K562 (cell line): ENCODE measurements around the gene TMEM107. TPM values are rescaled to one million over a fixed set of nuclear protein-coding genes. Genes with fewer than 3 reads are reported as not detected.

Experiments
- CBFA2T2 ChIP-seq: fragments of 450-650 bp; conservative IDR thresholded peaks from 2 replicates; pipeline ENCODE4 v1.6.1; 2017; ENCODE audit warnings: mild to moderate bottlenecking
- KLF6 ChIP-seq: fragments of 250-450 bp; sonication (Bioruptor Pico); IDR thresholded peaks from 2 replicates; pipeline ENCODE4 v1.4.0; 2020; ENCODE audit warnings: mild to moderate bottlenecking, moderate library complexity, borderline replicate concordance
- RBM17 ChIP-seq: fragments of 200-400 bp; formaldehyde crosslinking; IDR thresholded peaks from 2 replicates; pipeline ENCODE4 v1.6.1; 2017; ENCODE audit warnings: low read depth, mild to moderate bottlenecking, low read length, borderline replicate concordance
- ZC3H8 ChIP-seq: fragments of 450-650 bp; IDR thresholded peaks from 2 replicates; pipeline ENCODE4 v1.6.1; 2017
- ZNF77 ChIP-seq: fragments of 250-450 bp; sonication (Bioruptor Pico); IDR thresholded peaks from 2 replicates; pipeline ENCODE4 v1.5.0; 2020
- polyA plus RNA-seq, 8 experiments: library from polyadenylated mRNA; depleted of rRNA in 4 of 8; stranded (reverse) in 5 of 8; unstranded in 3 of 8; fragments of >200 nt; fragmentation: Nextera tagmentation in 2 of 8; fragmentation: Illumina TruSeq in 1 of 8; extraction: Ambion mirVana in 2 of 8; extraction: Trizol in 1 of 8; gene quantifications; 2 replicates each; pipeline versions ENCODE4 v1.2.1 to v1.2.3, GENCODE V29; 2011 to 2014; ENCODE audit warnings: inconsistent platforms in 1 of 8, missing spikeins in 1 of 8
- total RNA-seq, 7 experiments: library from RNA; depleted of rRNA in 6 of 7; stranded (reverse); fragments of >200 nt in 6 of 7; fragmentation: Illumina TruSeq in 2 of 7; extraction: Trizol in 2 of 7; gene quantifications; 2 replicates each; pipeline versions ENCODE4 v1.2.1 to v1.2.3, GENCODE V29; 2011 to 2021; ENCODE audit warnings: low replicate concordance in 1 of 7
- TF ChIP-seq, protein P1 (sequence below), 2 experiments: fragments of 450-650 bp in 1 of 2; sonication (generic) in 1 of 2; formaldehyde crosslinking in 1 of 2; IDR thresholded peaks; 2 replicates each; pipeline versions ENCODE4 v1.7.1 to v1.9.0; 2016 to 2022; ENCODE audit warnings: inconsistent platforms in 1 of 2, mild to moderate bottlenecking in 1 of 2, missing genetic modification reagents in 1 of 2
- TF ChIP-seq, protein P2 (sequence below), 2 experiments: fragments of 450-650 bp; IDR thresholded peaks; 2 replicates each; pipeline ENCODE4 v1.6.1; 2016; ENCODE audit warnings: mild to moderate bottlenecking in 2 of 2, borderline replicate concordance in 1 of 2, low read depth in 1 of 2, moderate library complexity in 1 of 2
- TF ChIP-seq, protein P3 (sequence below): sonication (generic); formaldehyde crosslinking; IDR thresholded peaks from 2 replicates; pipeline ENCODE4 v1.8.0; 2022; ENCODE audit warnings: mild to moderate bottlenecking, missing genetic modification reagents

The TMEM107 gene
- total and polyA plus RNA-seq, 9 of the 15 experiments (the other 6 are each of a cell fraction or from before 2014, with no cell fraction given), result 7.1 to 26.2 (median 16.9) TPM

DNA sequence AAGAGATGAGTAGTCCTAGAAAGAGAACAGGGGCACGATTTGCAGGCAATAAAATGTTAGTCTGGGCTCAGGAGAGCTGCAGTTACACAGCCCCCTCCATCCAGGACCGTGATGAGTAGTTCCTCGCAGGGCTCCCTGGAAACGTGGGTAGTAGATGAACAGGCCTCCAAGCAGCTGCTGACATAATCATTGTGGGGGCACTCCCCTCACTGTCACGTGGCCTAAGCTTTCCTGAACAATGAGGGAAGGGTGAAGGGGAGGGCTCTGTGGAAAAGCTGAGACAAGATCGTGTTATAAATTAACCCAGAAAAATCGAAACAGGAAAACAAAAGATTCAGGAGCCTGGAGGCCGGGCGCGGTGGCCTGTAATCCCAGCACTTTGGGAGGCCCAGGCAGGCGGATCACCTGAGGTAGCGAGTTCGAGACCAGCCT is 22.6 kb downstream of the TMEM107 start (continued):
- TF ChIP-seq CBFA2T2 (peak; percentile 41; the same call in 1 of the 2 replicates), ZC3H8 (no peak), ZNF77 (CRISPR knock-in tag) (no peak), RBM17 (no peak), KLF6 (CRISPR knock-in tag) (no peak)
- TF ChIP-seq, protein P1, sequence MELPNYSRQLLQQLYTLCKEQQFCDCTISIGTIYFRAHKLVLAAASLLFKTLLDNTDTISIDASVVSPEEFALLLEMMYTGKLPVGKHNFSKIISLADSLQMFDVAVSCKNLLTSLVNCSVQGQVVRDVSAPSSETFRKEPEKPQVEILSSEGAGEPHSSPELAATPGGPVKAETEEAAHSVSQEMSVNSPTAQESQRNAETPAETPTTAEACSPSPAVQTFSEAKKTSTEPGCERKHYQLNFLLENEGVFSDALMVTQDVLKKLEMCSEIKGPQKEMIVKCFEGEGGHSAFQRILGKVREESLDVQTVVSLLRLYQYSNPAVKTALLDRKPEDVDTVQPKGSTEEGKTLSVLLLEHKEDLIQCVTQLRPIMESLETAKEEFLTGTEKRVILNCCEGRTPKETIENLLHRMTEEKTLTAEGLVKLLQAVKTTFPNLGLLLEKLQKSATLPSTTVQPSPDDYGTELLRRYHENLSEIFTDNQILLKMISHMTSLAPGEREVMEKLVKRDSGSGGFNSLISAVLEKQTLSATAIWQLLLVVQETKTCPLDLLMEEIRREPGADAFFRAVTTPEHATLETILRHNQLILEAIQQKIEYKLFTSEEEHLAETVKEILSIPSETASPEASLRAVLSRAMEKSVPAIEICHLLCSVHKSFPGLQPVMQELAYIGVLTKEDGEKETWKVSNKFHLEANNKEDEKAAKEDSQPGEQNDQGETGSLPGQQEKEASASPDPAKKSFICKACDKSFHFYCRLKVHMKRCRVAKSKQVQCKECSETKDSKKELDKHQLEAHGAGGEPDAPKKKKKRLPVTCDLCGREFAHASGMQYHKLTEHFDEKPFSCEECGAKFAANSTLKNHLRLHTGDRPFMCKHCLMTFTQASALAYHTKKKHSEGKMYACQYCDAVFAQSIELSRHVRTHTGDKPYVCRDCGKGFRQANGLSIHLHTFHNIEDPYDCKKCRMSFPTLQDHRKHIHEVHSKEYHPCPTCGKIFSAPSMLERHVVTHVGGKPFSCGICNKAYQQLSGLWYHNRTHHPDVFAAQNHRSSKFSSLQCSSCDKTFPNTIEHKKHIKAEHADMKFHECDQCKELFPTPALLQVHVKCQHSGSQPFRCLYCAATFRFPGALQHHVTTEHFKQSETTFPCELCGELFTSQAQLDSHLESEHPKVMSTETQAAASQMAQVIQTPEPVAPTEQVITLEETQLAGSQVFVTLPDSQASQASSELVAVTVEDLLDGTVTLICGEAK (IDR thresholded peaks at IDR 0.05), result no peak
- TF ChIP-seq, protein P1 (CRISPR knock-in tag; IDR thresholded peaks at IDR 0.05), result no peak
- TF ChIP-seq, protein P2, sequence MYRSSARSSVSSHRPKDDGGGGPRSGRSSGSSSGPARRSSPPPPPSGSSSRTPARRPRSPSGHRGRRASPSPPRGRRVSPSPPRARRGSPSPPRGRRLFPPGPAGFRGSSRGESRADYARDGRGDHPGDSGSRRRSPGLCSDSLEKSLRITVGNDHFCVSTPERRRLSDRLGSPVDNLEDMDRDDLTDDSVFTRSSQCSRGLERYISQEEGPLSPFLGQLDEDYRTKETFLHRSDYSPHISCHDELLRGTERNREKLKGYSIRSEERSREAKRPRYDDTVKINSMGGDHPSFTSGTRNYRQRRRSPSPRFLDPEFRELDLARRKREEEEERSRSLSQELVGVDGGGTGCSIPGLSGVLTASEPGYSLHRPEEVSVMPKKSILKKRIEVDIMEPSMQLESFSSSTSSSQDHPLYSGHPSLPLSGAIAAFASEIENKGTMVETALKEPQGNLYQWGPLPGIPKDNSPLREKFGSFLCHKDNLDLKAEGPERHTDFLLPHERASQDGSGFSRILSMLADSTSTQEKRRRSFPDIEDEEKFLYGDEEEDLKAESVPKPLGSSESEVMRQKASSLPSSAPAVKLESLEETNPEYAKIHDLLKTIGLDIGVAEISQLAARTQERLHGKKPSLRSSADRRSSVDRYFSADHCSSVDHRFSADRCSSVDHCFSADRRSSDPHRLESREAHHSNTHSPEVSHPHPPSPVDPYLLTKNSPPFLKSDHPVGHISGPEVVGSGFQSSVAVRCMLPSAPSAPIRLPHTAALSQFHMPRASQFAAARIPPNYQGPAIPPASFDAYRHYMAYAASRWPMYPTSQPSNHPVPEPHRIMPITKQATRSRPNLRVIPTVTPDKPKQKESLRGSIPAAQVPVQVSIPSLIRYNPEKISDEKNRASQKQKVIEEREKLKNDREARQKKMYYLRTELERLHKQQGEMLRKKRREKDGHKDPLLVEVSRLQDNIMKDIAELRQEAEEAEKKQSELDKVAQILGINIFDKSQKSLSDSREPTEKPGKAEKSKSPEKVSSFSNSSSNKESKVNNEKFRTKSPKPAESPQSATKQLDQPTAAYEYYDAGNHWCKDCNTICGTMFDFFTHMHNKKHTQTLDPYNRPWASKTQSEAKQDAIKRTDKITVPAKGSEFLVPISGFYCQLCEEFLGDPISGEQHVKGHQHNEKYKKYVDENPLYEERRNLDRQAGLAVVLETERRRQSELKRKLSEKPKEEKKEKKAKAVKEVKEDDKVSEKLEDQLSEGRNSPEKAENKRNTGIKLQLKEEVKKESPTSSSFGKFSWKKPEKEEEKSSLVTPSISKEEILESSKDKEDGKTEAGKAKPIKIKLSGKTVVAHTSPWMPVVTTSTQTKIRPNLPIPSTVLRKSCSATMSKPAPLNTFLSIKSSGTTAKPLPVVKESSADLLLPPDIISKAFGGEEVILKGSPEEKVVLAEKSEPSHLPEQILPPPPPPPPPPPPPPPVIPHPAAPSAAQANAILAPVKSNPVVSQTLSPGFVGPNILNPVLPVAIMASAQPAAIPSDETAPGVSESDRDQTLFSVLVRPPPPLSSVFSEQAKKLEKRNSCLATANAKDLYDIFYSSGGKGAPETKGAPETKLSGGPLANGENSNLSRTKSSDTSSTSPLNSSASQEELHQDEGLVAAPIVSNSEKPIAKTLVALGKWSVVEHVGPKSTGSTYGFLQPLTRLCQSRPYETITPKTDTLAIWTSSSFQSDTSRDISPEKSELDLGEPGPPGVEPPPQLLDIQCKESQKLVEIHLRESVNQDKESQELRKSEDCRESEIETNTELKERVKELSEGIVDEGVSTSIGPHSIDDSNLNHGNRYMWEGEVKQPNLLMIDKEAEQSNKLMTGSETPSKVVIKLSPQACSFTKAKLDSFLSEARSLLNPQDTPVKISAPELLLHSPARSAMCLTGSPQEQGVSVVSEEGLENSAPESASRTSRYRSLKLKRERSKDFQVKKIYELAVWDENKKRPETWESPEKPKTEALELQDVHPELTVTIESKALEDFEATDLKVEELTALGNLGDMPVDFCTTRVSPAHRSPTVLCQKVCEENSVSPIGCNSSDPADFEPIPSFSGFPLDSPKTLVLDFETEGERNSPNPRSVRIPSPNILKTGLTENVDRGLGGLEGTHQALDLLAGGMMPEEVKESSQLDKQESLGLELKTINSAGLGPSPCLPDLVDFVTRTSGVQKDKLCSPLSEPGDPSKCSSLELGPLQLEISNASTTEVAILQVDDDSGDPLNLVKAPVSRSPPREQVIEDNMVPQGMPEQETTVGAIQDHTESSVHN (IDR thresholded peaks at IDR 0.05; ENCODE audit: borderline replicate concordance in 1 of 2, low read depth in 1 of 2), result peak in 1 of 2 experiments; percentile 16; a peak in 1 of 4 replicates
- TF ChIP-seq, protein P3, sequence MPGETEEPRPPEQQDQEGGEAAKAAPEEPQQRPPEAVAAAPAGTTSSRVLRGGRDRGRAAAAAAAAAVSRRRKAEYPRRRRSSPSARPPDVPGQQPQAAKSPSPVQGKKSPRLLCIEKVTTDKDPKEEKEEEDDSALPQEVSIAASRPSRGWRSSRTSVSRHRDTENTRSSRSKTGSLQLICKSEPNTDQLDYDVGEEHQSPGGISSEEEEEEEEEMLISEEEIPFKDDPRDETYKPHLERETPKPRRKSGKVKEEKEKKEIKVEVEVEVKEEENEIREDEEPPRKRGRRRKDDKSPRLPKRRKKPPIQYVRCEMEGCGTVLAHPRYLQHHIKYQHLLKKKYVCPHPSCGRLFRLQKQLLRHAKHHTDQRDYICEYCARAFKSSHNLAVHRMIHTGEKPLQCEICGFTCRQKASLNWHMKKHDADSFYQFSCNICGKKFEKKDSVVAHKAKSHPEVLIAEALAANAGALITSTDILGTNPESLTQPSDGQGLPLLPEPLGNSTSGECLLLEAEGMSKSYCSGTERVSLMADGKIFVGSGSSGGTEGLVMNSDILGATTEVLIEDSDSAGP (CRISPR knock-in tag), result no peak
